ENCODE data around the gene OR6Q1. TPM values are rescaled to one million over a fixed set of nuclear protein-coding genes. Genes with fewer than 3 reads are reported as not detected.

The OR6Q1 gene, protein sequence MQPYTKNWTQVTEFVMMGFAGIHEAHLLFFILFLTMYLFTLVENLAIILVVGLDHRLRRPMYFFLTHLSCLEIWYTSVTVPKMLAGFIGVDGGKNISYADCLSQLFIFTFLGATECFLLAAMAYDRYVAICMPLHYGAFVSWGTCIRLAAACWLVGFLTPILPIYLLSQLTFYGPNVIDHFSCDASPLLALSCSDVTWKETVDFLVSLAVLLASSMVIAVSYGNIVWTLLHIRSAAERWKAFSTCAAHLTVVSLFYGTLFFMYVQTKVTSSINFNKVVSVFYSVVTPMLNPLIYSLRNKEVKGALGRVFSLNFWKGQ
- not detected in 2 replicates for total RNA-seq (2016; rRNA removed; fragmentation: Illumina TruSeq; extraction: Trizol)
- total RNA-seq (2016; cell fraction: cytosol; rRNA removed; fragmentation: Illumina TruSeq; extraction: Trizol; ENCODE audit: low read depth): not detected in 2 replicates
- not detected in 2 replicates for total RNA-seq (2016; cell fraction: insoluble cytoplasmic fraction; rRNA removed; fragmentation: Illumina TruSeq; extraction: Trizol)
- not detected in 2 replicates for total RNA-seq (2016; cell fraction: membrane; rRNA removed; fragmentation: Illumina TruSeq; extraction: Trizol)
- total RNA-seq (2016; cell fraction: nucleus; rRNA removed; fragmentation: Illumina TruSeq; extraction: Trizol): not detected in 2 replicates
- polyA plus RNA-seq (2011; rRNA removed): not detected in 2 replicates
- polyA plus RNA-seq (2011; cell fraction: cytosol; rRNA removed): not detected in 2 replicates
- not detected in 2 replicates for polyA plus RNA-seq (2011; cell fraction: nucleus; rRNA removed)
- polyA plus RNA-seq (2012): not detected in 2 replicates
- not detected in 2 replicates for polyA plus RNA-seq (2016; cell fraction: cytosol; fragmentation: Illumina TruSeq; extraction: Trizol; ENCODE audit: low read depth)
- polyA plus RNA-seq (2016; cell fraction: insoluble cytoplasmic fraction; fragmentation: Illumina TruSeq; extraction: Trizol; ENCODE audit: low read depth): not detected in 2 replicates
- polyA plus RNA-seq (2016; cell fraction: membrane; fragmentation: Illumina TruSeq; extraction: Trizol; ENCODE audit: low read depth): not detected in 2 replicates
- not detected in 2 replicates for polyA plus RNA-seq (2016; cell fraction: nucleus; fragmentation: Illumina TruSeq; extraction: Trizol; ENCODE audit: insufficient read depth, low read depth)
- 0.50 TPM in 1 of 2 replicates, not detected in the other for polyA minus RNA-seq (2011; rRNA and poly(A)+ RNA removed; ENCODE audit: low replicate concordance)
- polyA minus RNA-seq (2011; cell fraction: cytosol; rRNA and poly(A)+ RNA removed): not detected in 2 replicates
- polyA minus RNA-seq (2011; cell fraction: nucleus; rRNA and poly(A)+ RNA removed): 0.39 TPM in 1 of 2 replicates, not detected in the other
- not detected for Bru-seq, nascent RNA
- not detected for BruChase-seq, experiment 1, labeled RNA remaining after a 6-hour chase
- BruChase-seq, experiment 2, labeled RNA remaining after a 2-hour chase: not detected
- long read RNA-seq, experiment 1: 0 reads
- long read RNA-seq, experiment 2: 0 reads

DNA sequence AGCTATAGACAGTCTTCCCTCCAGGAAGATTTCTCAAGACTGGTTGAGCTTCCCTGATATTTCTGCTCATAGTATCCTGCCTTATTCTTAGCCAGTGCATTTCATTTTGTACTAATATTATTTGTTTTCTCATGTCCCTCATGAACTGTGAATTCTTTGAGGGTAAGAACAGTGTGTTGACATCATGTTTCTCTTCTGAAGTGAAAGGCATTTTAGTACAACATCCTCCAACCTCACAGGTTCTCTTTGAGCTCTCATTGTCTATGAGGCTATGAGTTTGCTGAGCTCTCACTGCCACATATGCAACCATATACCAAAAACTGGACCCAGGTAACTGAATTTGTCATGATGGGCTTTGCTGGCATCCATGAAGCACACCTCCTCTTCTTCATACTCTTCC is at the start of gene OR6Q1:
TSS of gene OR6Q1 (plus strand) at position 301 of the 400 bp plus-strand sequence. CDS start at position 301, 0 bp downstream.
- Histone ChIP-seq H3K79me2 (ENCODE audit: insufficient read depth, low read length) (no peaks in the 10 kb centered on the region), H3K4me2 (ENCODE audit: low read depth, low read length) (no peak within 1 kb of the TSS), H3K4me1 (ENCODE audit: insufficient read depth, low read length) (peaks cover 39% of the 10 kb centered on the region), H3K36me3 (replicated peaks in 1 of 2; ENCODE audit: control insufficient read depth in 1 of 2, insufficient read depth in 2 of 2, low read length in 2 of 2) (no peaks in the 10 kb centered on the region), H3K9ac (ENCODE audit: insufficient read depth, low read depth, low read length) (no peak within 1 kb of the TSS), H4K20me1 (ENCODE audit: insufficient read depth, low read length) (no peaks in the 10 kb centered on the region), H3K27ac (ENCODE audit: extremely low read length, insufficient read depth, low read length) (no peak within 1 kb of the TSS), H3K27me3 (ENCODE audit: control insufficient read depth in 1 of 2, insufficient read depth in 2 of 2, low read length in 2 of 2) (peaks cover 0 to 2% of the 10 kb centered on the region in 2 experiments; a peak in 2 of 5 replicates), H3K4me3 (replicated peaks in 1 of 3; ENCODE audit: insufficient read depth in 1 of 3, low read depth in 2 of 3, low read length in 3 of 3) (no peak within 1 kb of the TSS), H2AFZ (ENCODE audit: low read length) (no peak within 1 kb of the TSS), H3K9me3 (ENCODE audit: low read length) (no peaks in the 10 kb centered on the region; the same call in 1 of the 2 replicates)
- CTCF ChIA-PET (ENCODE audit: low intra/inter-chr PET ratio, low total read pairs): no interaction called here
- in situ Hi-C loops (cut with HindIII; ENCODE audit: extremely low pct_ligation_motif_present, low pct_unique_long_range_greater_than_20kb) (no loop called here), intact Hi-C loops (cut with micrococcal nuclease; ENCODE audit: unreplicated experiment) (loop anchor here (10.0 kb wide), 1 partner anchor 116 kb away; no protein-coding TSS in a partner anchor)
- BruUV-seq (replicated peaks): no TSS peak
- FAIRE-seq (no peak), ATAC-seq (no peak), DNase-seq (ENCODE audit: low spot score) (no peak)
- POLR2A ChIA-PET: interaction anchor here (1.7 kb wide), 1 partner anchor 31 kb away, joined by 3 read pairs; no protein-coding TSS in a partner anchor
- TF ChIP-seq, protein P1, sequence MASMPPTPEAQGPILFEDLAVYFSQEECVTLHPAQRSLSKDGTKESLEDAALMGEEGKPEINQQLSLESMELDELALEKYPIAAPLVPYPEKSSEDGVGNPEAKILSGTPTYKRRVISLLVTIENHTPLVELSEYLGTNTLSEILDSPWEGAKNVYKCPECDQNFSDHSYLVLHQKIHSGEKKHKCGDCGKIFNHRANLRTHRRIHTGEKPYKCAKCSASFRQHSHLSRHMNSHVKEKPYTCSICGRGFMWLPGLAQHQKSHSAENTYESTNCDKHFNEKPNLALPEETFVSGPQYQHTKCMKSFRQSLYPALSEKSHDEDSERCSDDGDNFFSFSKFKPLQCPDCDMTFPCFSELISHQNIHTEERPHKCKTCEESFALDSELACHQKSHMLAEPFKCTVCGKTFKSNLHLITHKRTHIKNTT (CRISPR knock-in tag; IDR thresholded peaks at IDR 0.05): no peak
- TF ChIP-seq U2AF2 (IDR thresholded peaks at IDR 0.05; ENCODE audit: low read depth, low read length) (no peak), GTF3A (CRISPR knock-in tag; conservative IDR thresholded peaks at IDR 0.05) (no peak), NR2F2 (IDR thresholded peaks at IDR 0.05; ENCODE audit: borderline replicate concordance, low read depth) (no peak), ZNF274 (CRISPR knock-in tag; IDR thresholded peaks at IDR 0.05) (no peak)
- TF ChIP-seq, protein P2, sequence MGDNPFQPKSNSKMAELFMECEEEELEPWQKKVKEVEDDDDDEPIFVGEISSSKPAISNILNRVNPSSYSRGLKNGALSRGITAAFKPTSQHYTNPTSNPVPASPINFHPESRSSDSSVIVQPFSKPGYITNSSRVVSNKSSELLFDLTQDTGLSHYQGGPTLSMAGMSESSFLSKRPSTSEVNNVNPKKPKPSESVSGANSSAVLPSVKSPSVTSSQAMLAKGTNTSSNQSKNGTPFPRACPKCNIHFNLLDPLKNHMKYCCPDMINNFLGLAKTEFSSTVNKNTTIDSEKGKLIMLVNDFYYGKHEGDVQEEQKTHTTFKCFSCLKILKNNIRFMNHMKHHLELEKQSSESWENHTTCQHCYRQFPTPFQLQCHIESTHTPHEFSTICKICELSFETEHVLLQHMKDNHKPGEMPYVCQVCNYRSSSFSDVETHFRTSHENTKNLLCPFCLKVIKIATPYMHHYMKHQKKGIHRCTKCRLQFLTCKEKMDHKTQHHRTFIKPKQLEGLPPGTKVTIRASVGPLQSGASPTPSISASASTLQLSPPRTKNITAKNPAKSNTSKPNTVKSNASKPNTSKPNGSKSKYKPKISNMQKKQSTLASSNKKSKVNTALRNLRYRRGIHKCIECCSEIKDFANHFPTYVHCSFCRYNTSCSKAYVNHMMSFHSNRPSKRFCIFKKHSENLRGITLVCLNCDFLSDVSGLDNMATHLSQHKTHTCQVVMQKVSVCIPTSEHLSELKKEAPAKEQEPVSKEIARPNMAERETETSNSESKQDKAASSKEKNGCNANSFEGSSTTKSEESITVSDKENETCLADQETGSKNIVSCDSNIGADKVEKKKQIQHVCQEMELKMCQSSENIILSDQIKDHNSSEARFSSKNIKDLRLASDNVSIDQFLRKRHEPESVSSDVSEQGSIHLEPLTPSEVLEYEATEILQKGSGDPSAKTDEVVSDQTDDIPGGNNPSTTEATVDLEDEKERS (CRISPR knock-in tag; IDR thresholded peaks at IDR 0.05): no peak
- TF ChIP-seq, protein P3, sequence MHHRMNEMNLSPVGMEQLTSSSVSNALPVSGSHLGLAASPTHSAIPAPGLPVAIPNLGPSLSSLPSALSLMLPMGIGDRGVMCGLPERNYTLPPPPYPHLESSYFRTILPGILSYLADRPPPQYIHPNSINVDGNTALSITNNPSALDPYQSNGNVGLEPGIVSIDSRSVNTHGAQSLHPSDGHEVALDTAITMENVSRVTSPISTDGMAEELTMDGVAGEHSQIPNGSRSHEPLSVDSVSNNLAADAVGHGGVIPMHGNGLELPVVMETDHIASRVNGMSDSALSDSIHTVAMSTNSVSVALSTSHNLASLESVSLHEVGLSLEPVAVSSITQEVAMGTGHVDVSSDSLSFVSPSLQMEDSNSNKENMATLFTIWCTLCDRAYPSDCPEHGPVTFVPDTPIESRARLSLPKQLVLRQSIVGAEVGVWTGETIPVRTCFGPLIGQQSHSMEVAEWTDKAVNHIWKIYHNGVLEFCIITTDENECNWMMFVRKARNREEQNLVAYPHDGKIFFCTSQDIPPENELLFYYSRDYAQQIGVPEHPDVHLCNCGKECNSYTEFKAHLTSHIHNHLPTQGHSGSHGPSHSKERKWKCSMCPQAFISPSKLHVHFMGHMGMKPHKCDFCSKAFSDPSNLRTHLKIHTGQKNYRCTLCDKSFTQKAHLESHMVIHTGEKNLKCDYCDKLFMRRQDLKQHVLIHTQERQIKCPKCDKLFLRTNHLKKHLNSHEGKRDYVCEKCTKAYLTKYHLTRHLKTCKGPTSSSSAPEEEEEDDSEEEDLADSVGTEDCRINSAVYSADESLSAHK (CRISPR knock-in tag; IDR thresholded peaks at IDR 0.05; ENCODE audit: borderline replicate concordance): no peak
- TF ChIP-seq, protein P4, sequence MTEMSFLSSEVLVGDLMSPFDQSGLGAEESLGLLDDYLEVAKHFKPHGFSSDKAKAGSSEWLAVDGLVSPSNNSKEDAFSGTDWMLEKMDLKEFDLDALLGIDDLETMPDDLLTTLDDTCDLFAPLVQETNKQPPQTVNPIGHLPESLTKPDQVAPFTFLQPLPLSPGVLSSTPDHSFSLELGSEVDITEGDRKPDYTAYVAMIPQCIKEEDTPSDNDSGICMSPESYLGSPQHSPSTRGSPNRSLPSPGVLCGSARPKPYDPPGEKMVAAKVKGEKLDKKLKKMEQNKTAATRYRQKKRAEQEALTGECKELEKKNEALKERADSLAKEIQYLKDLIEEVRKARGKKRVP (CRISPR knock-in tag; IDR thresholded peaks at IDR 0.05): no peak
